Ectodermal cell (in vitro differentiated cells): ENCODE results near the gene CASTOR1.

Source experiments
- H3K27ac ChIP-seq: 2 replicates; pipeline ENCODE4 v1.7.0; 2013; ENCODE audit warnings: mild to moderate bottlenecking, low read depth, low read length; ENCODE audit not compliant: insufficient read depth, poor library complexity, severe bottlenecking
- H3K27me3 ChIP-seq: 2 replicates; pipeline ENCODE4 v1.7.0; 2013; ENCODE audit warnings: mild to moderate bottlenecking, low read length; ENCODE audit not compliant: insufficient read depth, control insufficient read depth, poor library complexity, severe bottlenecking
- H3K36me3 ChIP-seq: one replicate; pipeline ENCODE4 v1.7.0; 2013; ENCODE audit warnings: low read length; ENCODE audit not compliant: control insufficient read depth, insufficient read depth
- H3K4me1 ChIP-seq: one replicate; pipeline ENCODE4 v1.7.0; 2013; ENCODE audit warnings: low read length; ENCODE audit not compliant: control insufficient read depth, insufficient read depth
- H3K4me3 ChIP-seq: 2 replicates; pipeline ENCODE4 v1.7.0; 2013; ENCODE audit warnings: low read depth, low read length, control low read depth; ENCODE audit not compliant: insufficient read depth
- H3K9me3 ChIP-seq: 2 replicates; pipeline ENCODE4 v1.7.0; 2013; ENCODE audit warnings: mild to moderate bottlenecking, low read length, moderate library complexity; ENCODE audit not compliant: control insufficient read depth
- WGBS, 2 experiments: methylation state at CpG; one replicate each; pipeline ENCODE4 v1.1.7; 2013; ENCODE audit warnings: missing lambda C conversion rate in 2 of 2; 5-methylcytosine and 5-hydroxymethylcytosine counted together

CASTOR1 gene

GRCh38 chr22:30252411-30253204, 36.7 kb downstream of the CASTOR1 start:
- peaks cover 13% of the 10 kb centered on the region for H3K4me1 ChIP-seq

GRCh38 chr22:30251711-30252110, 37.6 kb downstream of the CASTOR1 start:
- H3K27ac ChIP-seq, result no peak overlapping the region
- H3K4me3 ChIP-seq, result no peak overlapping the region
- 90 to 92% methylated on average over 10 of the region's 10 CpGs for WGBS, 2 experiments
- H3K36me3 ChIP-seq, result no peaks in the 10 kb centered on the region
- peaks cover 17% of the 10 kb centered on the region for H3K27me3 ChIP-seq
- H3K4me1 ChIP-seq, result peaks cover 13% of the 10 kb centered on the region
- H3K9me3 ChIP-seq, result no peaks in the 10 kb centered on the region

More at GRCh38 chr22:30252411-30253204, 36.7 kb downstream of the CASTOR1 start:
- Histone ChIP-seq H3K27ac (no peak overlapping the region), H3K9me3 (no peaks in the 10 kb centered on the region), H3K36me3 (no peaks in the 10 kb centered on the region), H3K27me3 (peaks cover 8% of the 10 kb centered on the region), H3K4me3 (no peak overlapping the region)
- WGBS, 2 experiments, result 85 to 86% methylated on average over 22 of the region's 22 CpGs

GRCh38 chr22:30250661-30251267, 38.5 kb downstream of the CASTOR1 start:
- 74 to 81% methylated on average over 12 of the region's 12 CpGs for WGBS, 2 experiments
- Histone ChIP-seq H3K36me3 (no peaks in the 10 kb centered on the region), H3K27me3 (peaks cover 27% of the 10 kb centered on the region), H3K27ac (no peak overlapping the region), H3K9me3 (no peaks in the 10 kb centered on the region), H3K4me3 (no peak overlapping the region), H3K4me1 (peaks cover 15% of the 10 kb centered on the region)

GRCh38 chr22:30250039-30250565, 39.2 kb downstream of the CASTOR1 start:
- Histone ChIP-seq H3K4me1 (peaks cover 22% of the 10 kb centered on the region), H3K27ac (no peak overlapping the region)

GRCh38 chr22:30249049-30250038, 40.0 kb downstream of the CASTOR1 start:
- Histone ChIP-seq H3K27ac (no peak overlapping the region), H3K4me1 (peaks cover 23% of the 10 kb centered on the region)
- 71% methylated on average over 27 of the region's 27 CpGs for WGBS, 2 experiments

More at GRCh38 chr22:30250039-30250565, 39.2 kb downstream of the CASTOR1 start:
- WGBS, 2 experiments, result 96% methylated on average over 3 of the region's 3 CpGs
- no peaks in the 10 kb centered on the region for H3K9me3 ChIP-seq
- peaks cover 33% of the 10 kb centered on the region for H3K27me3 ChIP-seq
- no peaks in the 10 kb centered on the region for H3K36me3 ChIP-seq
- H3K4me3 ChIP-seq, result no peak overlapping the region

GRCh38 chr22:30248484-30248883, 40.8 kb downstream of the CASTOR1 start:
- WGBS, 2 experiments, result 86 to 92% methylated on average over 6 of the region's 6 CpGs
- Histone ChIP-seq H3K4me3 (no peak overlapping the region), H3K9me3 (no peaks in the 10 kb centered on the region), H3K36me3 (no peaks in the 10 kb centered on the region), H3K27ac (no peak overlapping the region), H3K4me1 (peaks cover 21% of the 10 kb centered on the region), H3K27me3 (peaks cover 37% of the 10 kb centered on the region)

More at GRCh38 chr22:30249049-30250038, 40.0 kb downstream of the CASTOR1 start:
- H3K36me3 ChIP-seq, result no peaks in the 10 kb centered on the region
- H3K27me3 ChIP-seq, result peaks cover 37% of the 10 kb centered on the region
- H3K4me3 ChIP-seq, result no peak overlapping the region
- H3K9me3 ChIP-seq, result no peaks in the 10 kb centered on the region

- Histone ChIP-seq H3K4me3 (no peak overlapping the region), H3K27me3 (peaks cover 37% of the 10 kb centered on the region), H3K27ac (no peak overlapping the region), H3K36me3 (no peaks in the 10 kb centered on the region), H3K9me3 (no peaks in the 10 kb centered on the region), H3K4me1 (peaks cover 19% of the 10 kb centered on the region)
- WGBS, 2 experiments, result 88 to 90% methylated on average over 12 of the region's 12 CpGs
Measured at GRCh38 chr22:30247974-30248373, 41.3 kb downstream of the CASTOR1 start.

- Histone ChIP-seq H3K9me3 (no peaks in the 10 kb centered on the region), H3K4me1 (peaks cover 19% of the 10 kb centered on the region), H3K27ac (no peak overlapping the region), H3K4me3 (no peak overlapping the region), H3K27me3 (peaks cover 37% of the 10 kb centered on the region), H3K36me3 (no peaks in the 10 kb centered on the region)
- WGBS, 2 experiments, result 86 to 88% methylated on average over 11 of the region's 11 CpGs
Measured at GRCh38 chr22:30247561-30247960, 41.7 kb downstream of the CASTOR1 start.

GRCh38 chr22:30246814-30247376, 42.4 kb downstream of the CASTOR1 start:
- Histone ChIP-seq H3K27ac (no peak overlapping the region), H3K9me3 (no peaks in the 10 kb centered on the region), H3K27me3 (peaks cover 37% of the 10 kb centered on the region), H3K36me3 (no peaks in the 10 kb centered on the region), H3K4me1 (peaks cover 19% of the 10 kb centered on the region), H3K4me3 (no peak overlapping the region)
- WGBS, 2 experiments, result 44 to 46% methylated on average over 15 of the region's 15 CpGs
